ENCODE data around the gene OR13C9.

- TF ChIP-seq CTCF (IDR thresholded peaks at IDR 0.05): no peak
- no peak for TF ChIP-seq POLR2A (IDR thresholded peaks at IDR 0.05; ENCODE audit: low read depth)
- no peak for TF ChIP-seq POLR2AphosphoS5 (IDR thresholded peaks at IDR 0.05)
Measured at GRCh38 chr9:104575456-104575855, 42.5 kb downstream of the OR13C9 start.
